Hepatocyte (in vitro differentiated cells): ENCODE measurements around the gene ARID2. TPM values are rescaled to one million over a fixed set of nuclear protein-coding genes. Genes with fewer than 3 reads are reported as not detected.

Experiments
- DNase-seq: peaks from one replicate; pipeline ENCODE4 v3.0.0-alpha.2; 2016; ENCODE audit warnings: low spot score
- H2AFZ ChIP-seq: fragments of 200-600 bp; sonication (generic); 2 replicates; pipeline ENCODE4 v1.6.0; 2016; ENCODE audit warnings: antibody characterized with exemption, mild to moderate bottlenecking
- H3K27ac ChIP-seq: fragments of 200-600 bp; sonication (generic); 2 replicates; pipeline ENCODE4 v1.5.1; 2016; ENCODE audit warnings: mild to moderate bottlenecking
- H3K27me3 ChIP-seq: fragments of 200-600 bp; sonication (generic); 2 replicates; pipeline ENCODE4 v1.6.1; 2016
- H3K36me3 ChIP-seq: fragments of 200-600 bp; sonication (generic); replicated peaks from 2 replicates; pipeline ENCODE4 v1.5.1; 2016; ENCODE audit warnings: low read depth; ENCODE audit not compliant: insufficient read depth
- H3K4me1 ChIP-seq: fragments of 200-600 bp; sonication (generic); 2 replicates; pipeline ENCODE4 v1.5.1; 2016; ENCODE audit warnings: mild to moderate bottlenecking, moderate library complexity; ENCODE audit not compliant: insufficient read depth
- H3K4me2 ChIP-seq: fragments of 200-600 bp; sonication (generic); 2 replicates; pipeline ENCODE4 v1.6.0; 2016
- H3K4me3 ChIP-seq: fragments of 200-600 bp; sonication (generic); 2 replicates; pipeline ENCODE4 v1.5.1; 2016; ENCODE audit warnings: mild to moderate bottlenecking
- H3K79me2 ChIP-seq: fragments of 200-600 bp; sonication (generic); 2 replicates; pipeline ENCODE4 v1.6.0; 2017; ENCODE audit warnings: mild to moderate bottlenecking
- H3K9me2 ChIP-seq: fragments of 200-600 bp; sonication (generic); replicated peaks from 2 replicates; pipeline ENCODE4 v1.6.0; 2017; ENCODE audit warnings: mild to moderate bottlenecking; ENCODE audit not compliant: insufficient read depth
- H3K9me3 ChIP-seq: fragments of 200-600 bp; sonication (generic); 2 replicates; pipeline ENCODE4 v1.5.1; 2016; ENCODE audit warnings: low read depth, mild to moderate bottlenecking
- H4K20me1 ChIP-seq: fragments of 200-600 bp; sonication (generic); 2 replicates; pipeline ENCODE4 v1.6.0; 2016; ENCODE audit warnings: mild to moderate bottlenecking; ENCODE audit not compliant: insufficient read depth, poor library complexity, severe bottlenecking
- EZH2 ChIP-seq: fragments of 200-600 bp; sonication (generic); IDR thresholded peaks from 2 replicates; pipeline ENCODE4 v1.6.1; 2016; ENCODE audit warnings: antibody characterized with exemption, mild to moderate bottlenecking, borderline replicate concordance
- EZH2phosphoT487 ChIP-seq: fragments of 200-600 bp; sonication (generic); IDR thresholded peaks from one replicate; pipeline ENCODE4 v1.6.1; 2018; ENCODE audit warnings: antibody characterized with exemption, mild to moderate bottlenecking, low read depth, moderate library complexity; ENCODE audit not compliant: unreplicated experiment, severe bottlenecking
- WGBS: methylation state at CpG from one replicate; pipeline ENCODE4 v1.1.6; 2016; ENCODE audit warnings: low lambda C conversion rate; ENCODE audit errors: missing lambda C conversion rate; 5-methylcytosine and 5-hydroxymethylcytosine counted together
- polyA plus RNA-seq: library from polyadenylated mRNA; unstranded; fragments of >200 nt; fragmentation: Nextera tagmentation; extraction: Ambion mirVana; gene quantifications from 2 replicates; pipeline ENCODE4 v1.2.1, GENCODE V29; 2016
- total RNA-seq: library from RNA; depleted of rRNA; stranded (reverse); fragments of >200 nt; gene quantifications from 2 replicates; pipeline ENCODE4 v1.2.3, GENCODE V29; 2014
- TF ChIP-seq, protein P1 (sequence below): fragments of 200-600 bp; sonication (generic); IDR thresholded peaks from 2 replicates; pipeline ENCODE4 v1.5.1; 2016; ENCODE audit warnings: antibody characterized with exemption, mild to moderate bottlenecking; ENCODE audit not compliant: poor library complexity

Gene ARID2
- total and polyA plus RNA-seq, 2 experiments from 2014 or later = 11.9 to 29.7 TPM

DNA sequence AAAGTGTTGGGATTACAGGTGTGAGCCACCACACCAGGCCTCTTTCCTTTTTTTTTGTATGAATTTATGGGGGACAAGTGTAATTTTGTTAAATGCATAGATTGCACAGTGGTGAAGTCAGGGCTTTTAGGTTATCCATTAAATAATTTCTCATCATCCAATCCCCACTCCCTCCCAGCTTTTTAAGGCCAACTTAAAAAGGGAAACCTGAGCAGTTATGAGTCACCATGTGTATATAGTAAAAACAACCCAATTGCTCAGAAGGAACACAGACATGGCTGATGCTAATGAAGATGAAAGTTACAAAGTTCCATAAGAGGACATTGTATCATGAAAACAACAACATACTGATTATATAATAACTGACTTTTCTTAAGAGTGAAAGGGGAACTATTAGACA lies 25.6 kb upstream of the ARID2 start:
- H3K9me3 ChIP-seq = peaks cover 4% of the 10 kb centered on the region
- H3K9me2 ChIP-seq = no peaks in the 10 kb centered on the region
- H3K4me2 ChIP-seq = no peak overlapping the region
- H4K20me1 ChIP-seq = no peaks in the 10 kb centered on the region
- no peak for TF ChIP-seq EZH2phosphoT487
- no peaks in the 10 kb centered on the region for H3K79me2 ChIP-seq
- peaks cover 13% of the 10 kb centered on the region for H3K4me1 ChIP-seq
- H3K4me3 ChIP-seq = no peak overlapping the region
- H3K36me3 ChIP-seq = no peaks in the 10 kb centered on the region
- no peaks in the 10 kb centered on the region for H3K27me3 ChIP-seq
- H3K27ac ChIP-seq = no peak overlapping the region
- H2AFZ ChIP-seq = no peak overlapping the region
- no peak for DNase-seq

GRCh38 chr12:45704968-45705367 lies 24.5 kb upstream of the ARID2 start:
- Histone ChIP-seq H3K79me2 (no peaks in the 10 kb centered on the region), H3K27me3 (no peaks in the 10 kb centered on the region), H3K27ac (no peak overlapping the region), H3K4me1 (peaks cover 16% of the 10 kb centered on the region), H4K20me1 (no peaks in the 10 kb centered on the region), H2AFZ (no peak overlapping the region), H3K4me2 (no peak overlapping the region), H3K9me3 (peaks cover 4% of the 10 kb centered on the region), H3K36me3 (no peaks in the 10 kb centered on the region), H3K9me2 (no peaks in the 10 kb centered on the region), H3K4me3 (no peak overlapping the region)
- DNase-seq = no peak
- 87% methylated on average over 2 of the region's 2 CpGs for WGBS
- TF ChIP-seq EZH2 = no peak
- TF ChIP-seq EZH2phosphoT487 = no peak
- TF ChIP-seq, protein P1, sequence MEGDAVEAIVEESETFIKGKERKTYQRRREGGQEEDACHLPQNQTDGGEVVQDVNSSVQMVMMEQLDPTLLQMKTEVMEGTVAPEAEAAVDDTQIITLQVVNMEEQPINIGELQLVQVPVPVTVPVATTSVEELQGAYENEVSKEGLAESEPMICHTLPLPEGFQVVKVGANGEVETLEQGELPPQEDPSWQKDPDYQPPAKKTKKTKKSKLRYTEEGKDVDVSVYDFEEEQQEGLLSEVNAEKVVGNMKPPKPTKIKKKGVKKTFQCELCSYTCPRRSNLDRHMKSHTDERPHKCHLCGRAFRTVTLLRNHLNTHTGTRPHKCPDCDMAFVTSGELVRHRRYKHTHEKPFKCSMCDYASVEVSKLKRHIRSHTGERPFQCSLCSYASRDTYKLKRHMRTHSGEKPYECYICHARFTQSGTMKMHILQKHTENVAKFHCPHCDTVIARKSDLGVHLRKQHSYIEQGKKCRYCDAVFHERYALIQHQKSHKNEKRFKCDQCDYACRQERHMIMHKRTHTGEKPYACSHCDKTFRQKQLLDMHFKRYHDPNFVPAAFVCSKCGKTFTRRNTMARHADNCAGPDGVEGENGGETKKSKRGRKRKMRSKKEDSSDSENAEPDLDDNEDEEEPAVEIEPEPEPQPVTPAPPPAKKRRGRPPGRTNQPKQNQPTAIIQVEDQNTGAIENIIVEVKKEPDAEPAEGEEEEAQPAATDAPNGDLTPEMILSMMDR = no peak

GRCh38 chr12:45705404-45705803 lies 24.1 kb upstream of the ARID2 start:
- no peak overlapping the region for H3K4me3 ChIP-seq
- H3K79me2 ChIP-seq = no peaks in the 10 kb centered on the region
- H3K9me2 ChIP-seq = no peaks in the 10 kb centered on the region
- no peak overlapping the region for H2AFZ ChIP-seq
- DNase-seq = no peak
- H3K36me3 ChIP-seq = no peaks in the 10 kb centered on the region
- peaks cover 16% of the 10 kb centered on the region for H3K4me1 ChIP-seq
- H3K9me3 ChIP-seq = peaks cover 4% of the 10 kb centered on the region
- H4K20me1 ChIP-seq = no peaks in the 10 kb centered on the region
- H3K27ac ChIP-seq = no peak overlapping the region
- TF ChIP-seq EZH2phosphoT487 (no peak), EZH2 (no peak)
- TF ChIP-seq, protein P1 = no peak
- WGBS = 17% methylated on average over 2 of the region's 2 CpGs
- no peak overlapping the region for H3K4me2 ChIP-seq
- H3K27me3 ChIP-seq = no peaks in the 10 kb centered on the region

GRCh38 chr12:45707241-45707857 lies 22.2 kb upstream of the ARID2 start:
- Histone ChIP-seq H3K27me3 (no peaks in the 10 kb centered on the region), H3K4me3 (no peak overlapping the region), H3K4me1 (peaks cover 16% of the 10 kb centered on the region), H3K27ac (no peak overlapping the region), H3K36me3 (no peaks in the 10 kb centered on the region), H3K9me3 (no peaks in the 10 kb centered on the region), H3K79me2 (no peaks in the 10 kb centered on the region), H3K9me2 (no peaks in the 10 kb centered on the region), H2AFZ (no peak overlapping the region), H4K20me1 (no peaks in the 10 kb centered on the region), H3K4me2 (no peak overlapping the region)
- 88% methylated on average over 10 of the region's 10 CpGs for WGBS
- DNase-seq = no peak
- TF ChIP-seq EZH2phosphoT487 = no peak
- no peak for TF ChIP-seq EZH2
- TF ChIP-seq, protein P1 = no peak
